ENCODE results near the gene SEMA5B.

GRCh38 chr3:123048480-123049237 lies 21.1 kb upstream of the SEMA5B start:
- TF ChIP-seq CTCF (conservative IDR thresholded peaks at IDR 0.05; ENCODE audit: low read depth, low read length) (no peak), RCOR1 (IDR thresholded peaks at IDR 0.05; ENCODE audit: insufficient replicate concordance, low read length) (no peak), SMC3 (IDR thresholded peaks at IDR 0.05; ENCODE audit: low read depth, low read length) (no peak), USF2 (IDR thresholded peaks at IDR 0.05; ENCODE audit: low read depth, low read length) (no peak)

All from IMR-90 (cell line).